Measurements from ENCODE around the gene ANKRD23. TPM values are rescaled to one million over a fixed set of nuclear protein-coding genes. Genes with fewer than 3 reads are reported as not detected.
A peak's percentile ranks its signal among the peaks of the same experiment; 100 is the strongest.
"Not testable (repeated sequence)": the region's sequence is repeated elsewhere in the genome, so short reads cannot be mapped to it uniquely, and the experiment has no call there.

Gene ANKRD23
- total RNA-seq, 1 donor from 2014 or later: 1.9 TPM

DNA sequence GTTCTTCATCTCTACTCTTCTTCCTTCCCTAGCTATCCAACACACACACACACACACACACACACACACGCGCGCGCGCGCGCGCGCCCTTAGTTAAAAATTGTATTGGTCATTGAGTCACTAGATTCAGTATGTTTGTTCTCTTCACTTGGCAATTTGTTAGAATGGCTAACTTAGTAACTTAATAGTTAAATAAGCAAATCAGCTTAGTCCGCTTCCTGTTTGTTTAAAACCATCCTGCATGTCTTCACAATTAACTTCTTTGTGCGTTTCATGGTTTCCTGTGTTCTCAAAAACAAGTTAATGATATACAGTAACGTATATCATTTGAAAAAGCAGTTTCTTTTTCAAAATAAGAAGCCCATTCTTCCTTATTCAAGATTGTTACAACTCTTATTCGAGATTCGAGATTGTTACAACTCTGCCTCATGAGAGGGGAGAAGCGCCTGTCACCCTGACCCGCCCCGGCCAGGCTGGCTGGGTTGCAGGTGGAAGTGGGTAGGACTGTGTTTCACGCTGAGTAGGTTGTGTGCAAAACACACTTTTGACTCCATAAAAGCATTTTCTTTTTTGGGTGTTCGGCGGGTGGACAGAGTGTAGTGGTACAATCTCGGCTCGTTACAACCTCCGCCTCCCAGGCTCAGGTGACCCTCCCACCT lies 37.2 kb downstream of the ANKRD23 start:
- Mint-ChIP-seq H3K27ac (ENCODE audit: unreplicated experiment) (no peak overlapping the region), H3K27me3 (ENCODE audit: low read depth) (no peaks in the 10 kb centered on the region), H3K9me3 (ENCODE audit: low read depth) (no peaks in the 10 kb centered on the region), H3K4me1 (ENCODE audit: low read depth) (no peaks in the 10 kb centered on the region), H3K36me3 (ENCODE audit: low read depth) (peaks cover 5% of the 10 kb centered on the region), H3K4me3 (ENCODE audit: unreplicated experiment) (no peak overlapping the region)
- TF ChIP-seq, protein P1, sequence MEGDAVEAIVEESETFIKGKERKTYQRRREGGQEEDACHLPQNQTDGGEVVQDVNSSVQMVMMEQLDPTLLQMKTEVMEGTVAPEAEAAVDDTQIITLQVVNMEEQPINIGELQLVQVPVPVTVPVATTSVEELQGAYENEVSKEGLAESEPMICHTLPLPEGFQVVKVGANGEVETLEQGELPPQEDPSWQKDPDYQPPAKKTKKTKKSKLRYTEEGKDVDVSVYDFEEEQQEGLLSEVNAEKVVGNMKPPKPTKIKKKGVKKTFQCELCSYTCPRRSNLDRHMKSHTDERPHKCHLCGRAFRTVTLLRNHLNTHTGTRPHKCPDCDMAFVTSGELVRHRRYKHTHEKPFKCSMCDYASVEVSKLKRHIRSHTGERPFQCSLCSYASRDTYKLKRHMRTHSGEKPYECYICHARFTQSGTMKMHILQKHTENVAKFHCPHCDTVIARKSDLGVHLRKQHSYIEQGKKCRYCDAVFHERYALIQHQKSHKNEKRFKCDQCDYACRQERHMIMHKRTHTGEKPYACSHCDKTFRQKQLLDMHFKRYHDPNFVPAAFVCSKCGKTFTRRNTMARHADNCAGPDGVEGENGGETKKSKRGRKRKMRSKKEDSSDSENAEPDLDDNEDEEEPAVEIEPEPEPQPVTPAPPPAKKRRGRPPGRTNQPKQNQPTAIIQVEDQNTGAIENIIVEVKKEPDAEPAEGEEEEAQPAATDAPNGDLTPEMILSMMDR (IDR thresholded peaks at IDR 0.05): no peak
- DNase-seq (ENCODE audit: low spot score): peak; percentile 66

GRCh38 chr2:96805946-96806345 lies 37.9 kb downstream of the ANKRD23 start:
- not testable (repeated sequence) for H3K27me3 Mint-ChIP-seq (ENCODE audit: low read depth); DNase-seq (ENCODE audit: low spot score); H3K4me3 Mint-ChIP-seq (ENCODE audit: unreplicated experiment); H3K27ac Mint-ChIP-seq (ENCODE audit: unreplicated experiment); H3K9me3 Mint-ChIP-seq (ENCODE audit: low read depth); H3K36me3 Mint-ChIP-seq (ENCODE audit: low read depth); H3K4me1 Mint-ChIP-seq (ENCODE audit: low read depth)

DNA sequence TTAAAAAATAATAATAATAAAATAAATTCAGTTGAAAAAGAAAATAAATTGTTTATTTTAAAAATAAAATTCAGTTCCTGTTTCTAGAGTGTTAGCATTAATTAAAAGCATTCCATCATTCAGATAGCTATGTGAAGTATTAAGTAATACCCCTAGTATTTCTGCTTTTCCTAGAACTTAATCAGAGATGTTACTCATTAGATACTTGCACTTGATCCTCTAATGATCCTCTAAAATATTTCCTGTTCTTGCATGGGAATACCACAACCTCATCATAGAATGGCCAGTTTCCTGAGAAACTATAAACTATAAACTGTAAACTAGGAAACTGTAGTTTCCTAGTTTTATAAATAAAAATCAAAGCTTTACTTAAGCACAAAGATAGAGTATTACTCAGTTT lies 38.8 kb downstream of the ANKRD23 start:
- Mint-ChIP-seq H3K4me1 (ENCODE audit: low read depth) (no peaks in the 10 kb centered on the region), H3K36me3 (ENCODE audit: low read depth) (peaks cover 4% of the 10 kb centered on the region), H3K27ac (ENCODE audit: unreplicated experiment) (no peak overlapping the region), H3K4me3 (ENCODE audit: unreplicated experiment) (no peak overlapping the region), H3K9me3 (ENCODE audit: low read depth) (no peaks in the 10 kb centered on the region), H3K27me3 (ENCODE audit: low read depth) (no peaks in the 10 kb centered on the region)
- TF ChIP-seq, protein P1 (IDR thresholded peaks at IDR 0.05): no peak
- no peak for DNase-seq (ENCODE audit: low spot score)

DNA sequence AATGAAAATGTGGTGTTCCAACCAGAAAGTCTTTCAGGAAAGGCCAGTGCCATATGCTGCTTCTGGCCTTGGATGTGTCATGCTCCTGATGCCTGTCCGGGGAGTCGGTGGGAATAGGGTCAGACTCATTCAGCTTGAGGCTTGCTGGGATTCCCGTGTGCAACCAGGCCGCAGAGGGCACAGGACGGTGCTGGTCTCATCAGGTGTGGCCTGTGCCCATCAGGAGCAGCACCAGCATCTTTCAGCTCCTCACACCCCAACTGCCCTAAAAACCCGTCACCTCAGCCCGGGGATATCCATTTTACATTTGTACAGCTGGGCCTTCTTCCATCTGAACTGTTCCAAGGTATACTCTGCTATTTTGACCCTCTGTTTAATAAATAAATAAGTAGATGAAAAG lies 41.1 kb downstream of the ANKRD23 start:
- H3K4me1 Mint-ChIP-seq (ENCODE audit: low read depth): no peaks in the 10 kb centered on the region
- H3K4me3 Mint-ChIP-seq (ENCODE audit: unreplicated experiment): no peak overlapping the region
- H3K27ac Mint-ChIP-seq (ENCODE audit: unreplicated experiment): no peak overlapping the region
- H3K27me3 Mint-ChIP-seq (ENCODE audit: low read depth): no peaks in the 10 kb centered on the region
- no peaks in the 10 kb centered on the region for H3K9me3 Mint-ChIP-seq (ENCODE audit: low read depth)
- no peak for DNase-seq (ENCODE audit: low spot score)
- no peaks in the 10 kb centered on the region for H3K36me3 Mint-ChIP-seq (ENCODE audit: low read depth)
- TF ChIP-seq, protein P1 (IDR thresholded peaks at IDR 0.05): no peak

DNA sequence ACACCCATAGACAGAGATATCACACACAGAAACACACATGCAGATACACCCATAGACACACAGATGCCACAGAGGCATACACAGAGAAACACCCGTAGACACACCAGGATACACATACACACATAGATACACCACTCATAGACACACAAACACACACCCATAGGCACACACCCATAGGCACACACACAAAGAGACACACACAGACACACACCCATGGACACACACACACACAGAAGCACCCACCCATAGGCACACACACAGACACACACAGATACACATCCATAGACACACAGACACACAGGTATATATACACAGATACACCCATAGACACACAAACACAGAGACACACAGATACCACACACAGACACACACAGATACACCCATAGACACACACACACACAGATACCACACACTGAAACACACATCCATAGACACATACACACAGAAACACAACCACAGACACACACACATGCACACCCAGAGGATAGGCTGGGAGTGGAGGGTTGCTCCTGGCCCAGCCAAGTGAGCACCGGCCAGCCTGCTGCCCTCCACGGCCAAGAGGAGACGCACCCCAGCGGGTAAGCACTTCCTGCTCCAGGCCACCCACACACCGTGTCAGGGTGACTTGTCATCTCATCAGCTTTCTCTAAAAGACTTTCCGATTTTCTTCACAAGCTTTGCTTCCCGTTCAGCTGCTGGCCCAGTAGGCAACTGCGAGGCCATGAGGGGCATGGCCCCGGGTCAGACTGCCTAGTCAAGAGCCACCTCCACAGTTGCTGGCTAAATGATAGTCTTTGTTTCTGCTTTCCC lies 41.8 kb downstream of the ANKRD23 start:
- H3K4me3 Mint-ChIP-seq (ENCODE audit: unreplicated experiment): no peak overlapping the region
- H3K36me3 Mint-ChIP-seq (ENCODE audit: low read depth): no peaks in the 10 kb centered on the region
- H3K27ac Mint-ChIP-seq (ENCODE audit: unreplicated experiment): no peak overlapping the region
- no peaks in the 10 kb centered on the region for H3K9me3 Mint-ChIP-seq (ENCODE audit: low read depth)
- H3K4me1 Mint-ChIP-seq (ENCODE audit: low read depth): no peaks in the 10 kb centered on the region
- DNase-seq (ENCODE audit: low spot score): no peak
- H3K27me3 Mint-ChIP-seq (ENCODE audit: low read depth): no peaks in the 10 kb centered on the region
- TF ChIP-seq, protein P1 (IDR thresholded peaks at IDR 0.05): no peak

Data from chondrocyte (in vitro differentiated cells).